ENCODE measurements around the gene CCDC121. TPM values are rescaled to one million over a fixed set of nuclear protein-coding genes. Genes with fewer than 3 reads are reported as not detected.

Gene CCDC121
- total RNA-seq, 1 donor from 2014 or later, result 5.9 TPM

DNA sequence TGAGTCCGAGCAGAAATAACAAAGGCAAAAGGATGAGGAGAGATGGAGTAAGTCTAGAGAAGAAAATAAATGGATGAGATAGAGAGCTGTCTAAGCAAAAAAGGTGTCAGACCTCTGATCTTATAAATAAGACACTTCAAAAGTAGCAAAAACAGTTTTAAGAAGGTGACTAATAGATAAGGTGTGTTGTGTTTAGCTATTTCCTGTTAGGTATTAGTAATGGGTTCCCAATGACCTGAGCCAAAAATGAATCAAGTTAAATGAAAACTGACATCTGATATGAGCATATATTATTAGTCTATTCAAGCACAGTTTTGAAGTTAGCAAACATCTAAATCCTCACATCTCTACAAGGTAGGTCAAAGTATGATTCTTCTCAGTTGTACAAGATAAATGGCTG is 24.0 kb upstream of the CCDC121 start:
- Histone ChIP-seq H3K4me1 (no peaks in the 10 kb centered on the region), H3K27me3 (ENCODE audit: low read depth) (no peaks in the 10 kb centered on the region), H3K4me3 (no peak overlapping the region), H3K36me3 (peaks cover 100% of the 10 kb centered on the region), H3K9me3 (no peaks in the 10 kb centered on the region), H3K27ac (no peak overlapping the region)
- ATAC-seq (no peak), DNase-seq (no peak)
- TF ChIP-seq, protein P1, sequence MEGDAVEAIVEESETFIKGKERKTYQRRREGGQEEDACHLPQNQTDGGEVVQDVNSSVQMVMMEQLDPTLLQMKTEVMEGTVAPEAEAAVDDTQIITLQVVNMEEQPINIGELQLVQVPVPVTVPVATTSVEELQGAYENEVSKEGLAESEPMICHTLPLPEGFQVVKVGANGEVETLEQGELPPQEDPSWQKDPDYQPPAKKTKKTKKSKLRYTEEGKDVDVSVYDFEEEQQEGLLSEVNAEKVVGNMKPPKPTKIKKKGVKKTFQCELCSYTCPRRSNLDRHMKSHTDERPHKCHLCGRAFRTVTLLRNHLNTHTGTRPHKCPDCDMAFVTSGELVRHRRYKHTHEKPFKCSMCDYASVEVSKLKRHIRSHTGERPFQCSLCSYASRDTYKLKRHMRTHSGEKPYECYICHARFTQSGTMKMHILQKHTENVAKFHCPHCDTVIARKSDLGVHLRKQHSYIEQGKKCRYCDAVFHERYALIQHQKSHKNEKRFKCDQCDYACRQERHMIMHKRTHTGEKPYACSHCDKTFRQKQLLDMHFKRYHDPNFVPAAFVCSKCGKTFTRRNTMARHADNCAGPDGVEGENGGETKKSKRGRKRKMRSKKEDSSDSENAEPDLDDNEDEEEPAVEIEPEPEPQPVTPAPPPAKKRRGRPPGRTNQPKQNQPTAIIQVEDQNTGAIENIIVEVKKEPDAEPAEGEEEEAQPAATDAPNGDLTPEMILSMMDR (IDR thresholded peaks at IDR 0.05), result no peak
- intact Hi-C loops (cut with DNase I), result no loop called here

DNA sequence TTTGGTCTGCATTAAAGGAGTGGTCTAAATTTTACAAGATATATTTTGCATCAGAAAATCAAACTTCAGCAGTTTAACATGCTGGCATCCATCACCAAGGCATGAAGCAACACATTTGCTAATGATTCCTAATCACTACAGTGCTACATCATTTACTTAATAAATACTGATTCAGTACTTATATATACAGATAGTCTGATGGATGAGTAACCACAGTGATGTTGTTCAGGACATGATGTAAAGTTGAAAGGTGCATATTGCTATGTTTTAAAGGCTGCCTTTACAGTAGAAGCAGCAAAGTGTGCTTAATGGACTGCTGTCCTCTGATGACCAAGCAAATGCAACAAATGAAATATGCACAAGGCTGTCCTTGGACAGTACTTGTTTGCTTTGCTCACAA is 23.5 kb upstream of the CCDC121 start:
- H3K4me1 ChIP-seq, result no peaks in the 10 kb centered on the region
- TF ChIP-seq, protein P1 (IDR thresholded peaks at IDR 0.05), result no peak
- no peak overlapping the region for H3K4me3 ChIP-seq
- no peak for DNase-seq
- no peaks in the 10 kb centered on the region for H3K9me3 ChIP-seq
- peaks cover 100% of the 10 kb centered on the region for H3K36me3 ChIP-seq
- H3K27me3 ChIP-seq (ENCODE audit: low read depth), result no peaks in the 10 kb centered on the region
- no peak overlapping the region for H3K27ac ChIP-seq
- intact Hi-C loops (cut with DNase I), result no loop called here
- ATAC-seq, result no peak

DNA sequence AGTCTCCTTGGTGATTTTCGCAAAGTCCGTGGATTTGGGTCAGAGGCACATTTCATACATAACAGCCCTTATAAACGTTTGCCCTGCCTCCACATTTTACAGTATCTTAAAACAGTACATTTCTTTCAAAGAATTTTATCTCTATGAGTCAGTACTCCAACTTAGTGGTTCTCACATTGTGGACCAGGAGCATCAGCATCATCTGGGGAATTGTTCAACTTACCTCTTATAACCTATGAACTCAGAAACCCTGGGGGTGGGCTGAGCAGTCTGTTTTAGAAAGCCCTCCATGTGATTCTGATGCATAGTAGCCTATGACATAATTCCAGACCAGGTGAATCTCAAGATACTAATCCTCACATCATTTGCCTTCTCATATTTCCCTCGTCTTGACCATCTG is 22.2 kb upstream of the CCDC121 start:
- intact Hi-C loops (cut with DNase I), result no loop called here
- Histone ChIP-seq H3K9me3 (no peaks in the 10 kb centered on the region), H3K27ac (no peak overlapping the region), H3K4me1 (no peaks in the 10 kb centered on the region), H3K4me3 (no peak overlapping the region), H3K27me3 (ENCODE audit: low read depth) (no peaks in the 10 kb centered on the region), H3K36me3 (peaks cover 98% of the 10 kb centered on the region)
- TF ChIP-seq, protein P1 (IDR thresholded peaks at IDR 0.05), result no peak
- ATAC-seq (no peak), DNase-seq (no peak)

DNA sequence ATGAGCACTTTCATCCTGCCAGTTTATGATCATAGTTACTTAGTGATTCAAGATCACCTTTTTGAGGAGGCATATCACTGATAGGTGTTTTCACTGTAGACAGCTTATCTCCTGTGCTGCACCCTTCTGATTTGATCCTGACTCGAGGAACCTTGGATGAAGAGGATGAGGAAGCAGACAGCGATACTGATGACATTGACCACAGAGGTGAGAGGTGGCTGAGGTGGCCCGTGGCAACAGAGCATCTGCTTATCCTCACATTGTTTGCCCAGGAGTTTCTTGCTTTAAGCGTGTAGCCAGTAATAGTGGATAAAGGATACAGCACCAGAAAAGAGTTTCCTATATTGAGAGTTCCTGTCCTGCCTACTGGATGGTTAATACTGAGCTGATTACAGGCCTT is 18.9 kb upstream of the CCDC121 start:
- DNase-seq, result no peak
- peaks cover 95% of the 10 kb centered on the region for H3K36me3 ChIP-seq

DNA sequence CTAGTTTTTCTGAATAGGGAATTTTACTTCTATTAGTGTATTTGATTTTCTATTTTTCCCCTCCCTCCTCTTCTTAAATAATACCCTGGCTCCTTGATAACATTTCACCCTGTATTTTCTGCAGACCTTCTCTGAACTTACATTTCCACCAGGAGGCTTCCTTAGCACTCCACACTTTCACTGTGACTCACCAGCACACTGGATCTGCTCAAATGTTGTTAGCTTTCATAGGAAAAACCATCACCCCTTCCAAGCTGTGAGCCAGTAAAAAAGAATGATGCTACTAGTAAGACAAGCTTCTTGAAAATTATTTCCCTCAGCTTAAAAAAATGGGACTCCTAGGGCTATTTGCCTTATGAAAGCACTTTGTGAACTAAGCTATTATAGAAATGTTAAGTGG is 18.5 kb upstream of the CCDC121 start:
- no peaks in the 10 kb centered on the region for H3K4me1 ChIP-seq
- intact Hi-C loops (cut with DNase I), result no loop called here
- no peak overlapping the region for H3K4me3 ChIP-seq
- TF ChIP-seq, protein P1 (IDR thresholded peaks at IDR 0.05), result no peak
- peaks cover 95% of the 10 kb centered on the region for H3K36me3 ChIP-seq
- ATAC-seq, result no peak
- no peaks in the 10 kb centered on the region for H3K27me3 ChIP-seq (ENCODE audit: low read depth)
- H3K9me3 ChIP-seq, result no peaks in the 10 kb centered on the region
- H3K27ac ChIP-seq, result no peak overlapping the region
- no peak for DNase-seq

More for the DNA sequence above, 18.9 kb upstream of the CCDC121 start:
- no peak for ATAC-seq
- TF ChIP-seq, protein P1 (IDR thresholded peaks at IDR 0.05), result no peak
- Histone ChIP-seq H3K27ac (no peak overlapping the region), H3K9me3 (no peaks in the 10 kb centered on the region), H3K27me3 (ENCODE audit: low read depth) (no peaks in the 10 kb centered on the region), H3K4me1 (no peaks in the 10 kb centered on the region), H3K4me3 (no peak overlapping the region)
- intact Hi-C loops (cut with DNase I), result no loop called here

DNA sequence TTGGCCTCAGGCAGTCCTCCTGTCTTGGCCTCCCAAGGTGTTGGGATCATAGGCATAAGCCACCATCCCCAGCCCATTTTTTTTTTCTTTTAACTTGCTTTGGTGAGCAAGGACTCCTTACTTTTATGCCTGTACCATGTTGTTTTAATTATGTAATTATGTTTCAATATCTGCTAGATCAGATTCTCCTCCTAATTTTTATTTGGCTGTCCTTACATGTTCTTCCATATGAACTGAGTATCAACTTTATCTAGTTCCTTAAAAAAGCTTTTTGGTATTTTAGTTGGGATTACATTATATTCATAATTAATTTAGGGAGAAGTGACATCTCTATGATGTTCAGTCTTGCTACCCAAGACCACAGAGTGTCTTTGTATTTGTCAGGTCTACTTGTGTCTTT is 16.4 kb upstream of the CCDC121 start:
- intact Hi-C loops (cut with DNase I), result no loop called here
- no peak for ATAC-seq
- peaks cover 95% of the 10 kb centered on the region for H3K36me3 ChIP-seq

More for the DNA sequence above, 16.4 kb upstream of the CCDC121 start:
- DNase-seq, result no peak
- Histone ChIP-seq H3K27me3 (ENCODE audit: low read depth) (no peaks in the 10 kb centered on the region), H3K4me1 (no peaks in the 10 kb centered on the region), H3K9me3 (no peaks in the 10 kb centered on the region), H3K4me3 (no peak overlapping the region), H3K27ac (no peak overlapping the region)
- TF ChIP-seq, protein P1 (IDR thresholded peaks at IDR 0.05), result no peak

Measured in lower lobe of right lung (tissue), 2 donors.